Smooth muscle cell (in vitro differentiated cells): Measurements from ENCODE around the gene IQSEC1. TPM values are rescaled to one million over a fixed set of nuclear protein-coding genes. Genes with fewer than 3 reads are reported as not detected.

ENCODE experiments used
- DNase-seq: peaks from one replicate; lab custom pipeline; 2025; ENCODE audit not compliant: unreplicated experiment; lab: John Stamatoyannopoulos, UW
- H2AFZ ChIP-seq: fragments of 200-600 bp; sonication (generic); 2 replicates; pipeline ENCODE4 v1.6.0; 2016; ENCODE audit warnings: antibody characterized with exemption, low read depth, mild to moderate bottlenecking
- H3F3A ChIP-seq: fragments of 200-600 bp; sonication (generic); 2 replicates; pipeline ENCODE4 v1.6.0; 2017; ENCODE audit warnings: antibody characterized with exemption, low read depth
- H3K27ac ChIP-seq: fragments of 200-600 bp; sonication (generic); 2 replicates; pipeline ENCODE4 v1.5.1; 2016; ENCODE audit warnings: low read depth, mild to moderate bottlenecking
- H3K27me3 ChIP-seq: fragments of 200-600 bp; sonication (generic); 2 replicates; pipeline ENCODE4 v1.6.1; 2016; ENCODE audit warnings: low read depth, mild to moderate bottlenecking
- H3K36me3 ChIP-seq: fragments of 200-600 bp; sonication (generic); 2 replicates; pipeline ENCODE4 v1.5.1; 2016; ENCODE audit warnings: low read depth
- H3K4me1 ChIP-seq: fragments of 200-600 bp; sonication (generic); 2 replicates; pipeline ENCODE4 v1.5.1; 2016; ENCODE audit warnings: low read depth
- H3K4me2 ChIP-seq: fragments of 200-600 bp; sonication (generic); 2 replicates; pipeline ENCODE4 v1.6.0; 2016; ENCODE audit warnings: mild to moderate bottlenecking
- H3K4me3 ChIP-seq: fragments of 200-600 bp; sonication (generic); 2 replicates; pipeline ENCODE4 v1.5.1; 2016; ENCODE audit warnings: mild to moderate bottlenecking
- H3K79me2 ChIP-seq: fragments of 200-600 bp; sonication (generic); 2 replicates; pipeline ENCODE4 v1.6.0; 2016; ENCODE audit warnings: low read depth, mild to moderate bottlenecking
- H3K9ac ChIP-seq: fragments of 200-600 bp; sonication (generic); 2 replicates; pipeline ENCODE4 v1.6.0; 2016; ENCODE audit warnings: low read depth
- H3K9me3 ChIP-seq: fragments of 200-600 bp; sonication (generic); replicated peaks from 2 replicates; pipeline ENCODE4 v1.5.1; 2016; ENCODE audit warnings: low read depth
- H4K20me1 ChIP-seq: fragments of 200-600 bp; sonication (generic); 2 replicates; pipeline ENCODE4 v1.6.0; 2016; ENCODE audit warnings: low read depth
- WGBS: methylation state at CpG from one replicate; pipeline ENCODE4 v1.1.7; 2016; ENCODE audit warnings: low lambda C conversion rate; 5-methylcytosine and 5-hydroxymethylcytosine counted together
- polyA plus RNA-seq: library from polyadenylated mRNA; unstranded; fragments of >200 nt; fragmentation: Nextera tagmentation; extraction: Ambion mirVana; gene quantifications from 2 replicates; pipeline ENCODE4 v1.2.1, GENCODE V29; 2016
- total RNA-seq: library from RNA; depleted of rRNA; stranded (reverse); fragments of >200 nt; gene quantifications from 2 replicates; pipeline ENCODE4 v1.2.3, GENCODE V29; 2014
- TF ChIP-seq, protein P1 (sequence below): fragments of 200-600 bp; sonication (generic); IDR thresholded peaks from 2 replicates; pipeline ENCODE4 v1.5.1; 2017; ENCODE audit warnings: borderline replicate concordance, mild to moderate bottlenecking, antibody characterized with exemption; ENCODE audit not compliant: insufficient read depth, poor library complexity, severe bottlenecking

Gene IQSEC1
- total and polyA plus RNA-seq, 2 experiments from 2014 or later: 18.9 to 19.8 TPM

DNA sequence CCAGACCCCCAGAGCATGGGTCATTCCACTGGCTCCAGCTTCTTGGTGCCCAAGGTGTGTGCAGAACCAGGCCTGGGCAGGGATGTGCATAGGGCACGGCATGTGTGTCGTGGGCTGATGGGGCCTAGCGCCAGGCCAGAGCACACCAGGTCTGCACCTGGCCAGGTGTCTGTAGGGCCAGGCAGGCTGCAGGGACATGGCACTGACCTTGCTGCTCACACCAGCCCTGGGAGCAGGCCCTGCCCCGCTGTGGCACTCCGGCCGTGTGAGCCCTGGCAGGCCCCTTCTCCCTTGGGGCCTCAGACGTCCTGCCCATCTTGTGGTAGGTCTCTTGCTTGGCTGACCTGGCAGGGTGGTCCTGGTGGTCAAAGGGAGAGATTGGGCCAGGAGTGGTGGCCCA lies 147.6 kb downstream of the IQSEC1 start:
- Histone ChIP-seq H3K36me3 (no peaks in the 10 kb centered on the region), H3K4me3 (no peak overlapping the region), H3K4me2 (no peak overlapping the region), H3K27ac (no peak overlapping the region), H3K79me2 (no peaks in the 10 kb centered on the region), H3F3A (no peaks in the 10 kb centered on the region), H3K9me3 (no peaks in the 10 kb centered on the region), H3K9ac (no peak overlapping the region), H3K4me1 (no peaks in the 10 kb centered on the region), H3K27me3 (no peaks in the 10 kb centered on the region), H4K20me1 (peaks cover 79% of the 10 kb centered on the region), H2AFZ (no peak overlapping the region)
- WGBS: 96% methylated on average over 7 of the region's 7 CpGs
- TF ChIP-seq, protein P1, sequence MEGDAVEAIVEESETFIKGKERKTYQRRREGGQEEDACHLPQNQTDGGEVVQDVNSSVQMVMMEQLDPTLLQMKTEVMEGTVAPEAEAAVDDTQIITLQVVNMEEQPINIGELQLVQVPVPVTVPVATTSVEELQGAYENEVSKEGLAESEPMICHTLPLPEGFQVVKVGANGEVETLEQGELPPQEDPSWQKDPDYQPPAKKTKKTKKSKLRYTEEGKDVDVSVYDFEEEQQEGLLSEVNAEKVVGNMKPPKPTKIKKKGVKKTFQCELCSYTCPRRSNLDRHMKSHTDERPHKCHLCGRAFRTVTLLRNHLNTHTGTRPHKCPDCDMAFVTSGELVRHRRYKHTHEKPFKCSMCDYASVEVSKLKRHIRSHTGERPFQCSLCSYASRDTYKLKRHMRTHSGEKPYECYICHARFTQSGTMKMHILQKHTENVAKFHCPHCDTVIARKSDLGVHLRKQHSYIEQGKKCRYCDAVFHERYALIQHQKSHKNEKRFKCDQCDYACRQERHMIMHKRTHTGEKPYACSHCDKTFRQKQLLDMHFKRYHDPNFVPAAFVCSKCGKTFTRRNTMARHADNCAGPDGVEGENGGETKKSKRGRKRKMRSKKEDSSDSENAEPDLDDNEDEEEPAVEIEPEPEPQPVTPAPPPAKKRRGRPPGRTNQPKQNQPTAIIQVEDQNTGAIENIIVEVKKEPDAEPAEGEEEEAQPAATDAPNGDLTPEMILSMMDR: no peak
- DNase-seq: no peak

- TF ChIP-seq, protein P1: no peak
- 98% methylated on average over 21 of the region's 22 CpGs for WGBS
- Histone ChIP-seq H3K4me1 (no peaks in the 10 kb centered on the region), H3K9ac (no peak overlapping the region), H3K4me2 (no peak overlapping the region), H3K4me3 (no peak overlapping the region), H3K27ac (no peak overlapping the region), H3K9me3 (no peaks in the 10 kb centered on the region), H3K27me3 (no peaks in the 10 kb centered on the region), H3K36me3 (no peaks in the 10 kb centered on the region), H4K20me1 (peaks cover 68% of the 10 kb centered on the region), H2AFZ (no peak overlapping the region), H3F3A (no peaks in the 10 kb centered on the region), H3K79me2 (no peaks in the 10 kb centered on the region)
- DNase-seq: no peak
Observed at GRCh38 chr3:12924437-12924836, 148.8 kb downstream of the IQSEC1 start.

- no peak overlapping the region for H3K27ac ChIP-seq
- no peak overlapping the region for H3K4me2 ChIP-seq
- H3K9ac ChIP-seq: no peak overlapping the region
- no peak overlapping the region for H3K4me3 ChIP-seq
- no peaks in the 10 kb centered on the region for H3F3A ChIP-seq
- TF ChIP-seq, protein P1: no peak
- H2AFZ ChIP-seq: no peak overlapping the region
- no peaks in the 10 kb centered on the region for H3K9me3 ChIP-seq
- H3K27me3 ChIP-seq: no peaks in the 10 kb centered on the region
- H3K36me3 ChIP-seq: no peaks in the 10 kb centered on the region
- H3K4me1 ChIP-seq: no peaks in the 10 kb centered on the region
- no peak for DNase-seq
- 96% methylated on average over 11 of the region's 11 CpGs for WGBS
- H4K20me1 ChIP-seq: peaks cover 60% of the 10 kb centered on the region
- no peaks in the 10 kb centered on the region for H3K79me2 ChIP-seq
Observed at GRCh38 chr3:12922881-12923431, 150.3 kb downstream of the IQSEC1 start.

DNA sequence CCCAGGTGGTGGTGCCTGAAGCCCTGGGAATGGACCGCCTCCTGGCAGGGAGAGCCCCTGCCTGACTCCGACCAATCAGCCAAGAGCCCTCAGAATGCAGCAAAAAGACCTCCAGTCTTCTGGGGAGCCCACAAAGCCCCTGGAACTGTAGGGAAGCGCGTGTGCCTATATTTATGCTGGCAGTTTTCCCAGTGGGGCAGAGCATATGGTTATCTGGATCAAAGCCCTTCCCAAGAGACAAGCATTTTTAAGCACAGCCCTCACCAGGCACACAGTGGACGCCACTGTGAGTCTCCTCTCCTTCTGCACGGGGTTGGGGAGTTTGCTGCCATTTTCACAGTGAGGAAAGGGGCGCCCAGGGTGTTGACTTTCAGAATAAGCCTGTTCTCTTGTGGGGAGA lies 150.9 kb downstream of the IQSEC1 start:
- no peaks in the 10 kb centered on the region for H3K9me3 ChIP-seq
- H3F3A ChIP-seq: no peaks in the 10 kb centered on the region
- no peak overlapping the region for H3K27ac ChIP-seq
- H3K4me3 ChIP-seq: no peak overlapping the region
- H4K20me1 ChIP-seq: peaks cover 56% of the 10 kb centered on the region
- TF ChIP-seq, protein P1: no peak
- H3K9ac ChIP-seq: no peak overlapping the region
- 97% methylated on average over 7 of the region's 7 CpGs for WGBS
- no peaks in the 10 kb centered on the region for H3K27me3 ChIP-seq
- H3K36me3 ChIP-seq: no peaks in the 10 kb centered on the region
- no peaks in the 10 kb centered on the region for H3K4me1 ChIP-seq
- no peak overlapping the region for H3K4me2 ChIP-seq
- H3K79me2 ChIP-seq: no peaks in the 10 kb centered on the region
- no peak for DNase-seq
- no peak overlapping the region for H2AFZ ChIP-seq
